ENCODE results near the gene HIP1R.
"Not testable (repeated sequence)": the region's sequence is repeated elsewhere in the genome, so short reads cannot be mapped to it uniquely, and the experiment has no call there.

HIP1R gene

GRCh38 chr12:122896662-122897061, 61.4 kb downstream of the HIP1R start:
- FAIRE-seq, result no peak

- no peak for FAIRE-seq
These were observed 64.6 kb downstream of the HIP1R start for GRCh38 chr12:122899887-122900286.

- FAIRE-seq, result no peak
These were observed 67.8 kb downstream of the HIP1R start for GRCh38 chr12:122902854-122903692.

GRCh38 chr12:122903693-122904034, 68.4 kb downstream of the HIP1R start:
- FAIRE-seq, result no peak

- not testable (repeated sequence) for FAIRE-seq
These were observed 70.0 kb downstream of the HIP1R start for GRCh38 chr12:122905258-122905657.

- no peak for FAIRE-seq
These were observed 73.7 kb downstream of the HIP1R start for GRCh38 chr12:122908915-122909314.

GRCh38 chr12:122909442-122910288, 74.4 kb downstream of the HIP1R start:
- no peak for FAIRE-seq

Measured in TTC549 (cell line).